ENCODE measurements around the gene PPIF.

- TF ChIP-seq CTCF (IDR thresholded peaks at IDR 0.05 in 8 of 11, conservative IDR thresholded peaks at IDR 0.05 in 3 of 11): no peak
- no peak for TF ChIP-seq POLR2AphosphoS5 (IDR thresholded peaks at IDR 0.05)
Measured at GRCh38 chr10:79340646-79341244, 6.5 kb upstream of the PPIF start.
